Tibial artery (tissue), 4 donors: ENCODE measurements around the gene NKD1.

Experiments
- DNase-seq, 2 donors: peaks; one replicate each; pipeline ENCODE4 v3.0.0-alpha.2; 2019
- H3K27ac ChIP-seq, 2 donors: fragments of 200-600 bp; sonication (generic) in 1 of 2; 1 replicate in 1 of 2; 2 replicates in 1 of 2; pipeline ENCODE4 v1.5.1; 2018 to 2019; ENCODE audit warnings: mild to moderate bottlenecking in 1 of 2
- H3K27me3 ChIP-seq, 2 donors: fragments of 200-600 bp; sonication (generic) in 1 of 2; one replicate each; pipeline versions ENCODE4 v1.5.1 to v1.6.0; 2016 to 2019
- H3K36me3 ChIP-seq, 3 donors: fragments of 200-600 bp; sonication (generic) in 2 of 3; one replicate each; pipeline ENCODE4 v1.5.1; 2016 to 2019; ENCODE audit warnings: mild to moderate bottlenecking in 2 of 3
- H3K4me1 ChIP-seq, 4 donors: fragments of 200-600 bp; sonication (generic) in 2 of 4; 1 replicate in 3 of 4; 2 replicates in 1 of 4; pipeline ENCODE4 v1.5.1; 2016 to 2019
- H3K4me3 ChIP-seq, 2 donors: fragments of 200-600 bp; sonication (generic) in 1 of 2; 1 replicate in 1 of 2; 2 replicates in 1 of 2; pipeline ENCODE4 v1.5.1; 2018 to 2019; ENCODE audit warnings: mild to moderate bottlenecking in 2 of 2
- H3K9me3 ChIP-seq, 3 donors: fragments of 200-600 bp; sonication (generic) in 1 of 3; one replicate each; pipeline ENCODE4 v1.5.1; 2016 to 2019
- CTCF ChIP-seq, 2 experiments: fragments of 200-600 bp in 1 of 2; fragments of 450-650 bp in 1 of 2; IDR thresholded peaks; one replicate each; pipeline ENCODE4 v1.5.1; 2017 to 2019; ENCODE audit warnings: antibody characterized with exemption in 2 of 2, mild to moderate bottlenecking in 1 of 2, moderate library complexity in 1 of 2
- intact Hi-C: fragments of 100-400 bp; cut with DNase I; formaldehyde crosslinking; loops from one replicate; pipeline ENCODE4 v1.15.0; 2023; ENCODE audit warnings: low total_unique reads

Gene NKD1

DNA sequence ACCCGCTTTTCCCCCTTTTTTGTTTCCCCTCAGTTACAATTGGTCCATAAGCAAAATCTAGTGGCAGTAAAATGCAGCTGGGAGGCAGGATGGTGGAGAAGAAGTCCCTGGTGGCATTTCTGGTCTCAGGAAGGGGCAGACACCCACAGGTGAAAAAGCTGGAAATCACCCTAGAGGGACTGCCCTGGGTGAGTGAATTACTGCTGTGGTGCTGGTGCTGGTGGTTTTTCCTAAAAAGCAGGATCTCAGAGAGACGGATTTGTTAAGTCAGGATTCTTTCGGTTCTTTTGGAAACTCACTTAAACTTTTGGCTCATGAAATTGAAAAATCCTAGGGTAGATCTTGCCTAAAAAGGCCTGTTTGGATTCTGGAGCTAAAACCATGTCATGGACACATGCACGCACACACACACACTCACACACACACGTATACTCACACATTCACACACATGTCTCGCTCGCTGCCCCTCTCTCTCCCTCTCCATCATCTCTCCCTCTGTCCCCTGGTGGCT, 65.8 kb downstream of the NKD1 start:
- H3K9me3 ChIP-seq = no peaks in the 10 kb centered on the region
- H3K27me3 ChIP-seq = no peaks in the 10 kb centered on the region
- H3K4me1 ChIP-seq = peaks cover 0 to 71% (median 43%) of the 10 kb centered on the region in 4 donors
- DNase-seq = no peak
- peaks cover 0 to 19% (median 11%) of the 10 kb centered on the region in 3 donors for H3K36me3 ChIP-seq
- peak overlapping the region; percentile 75 to 82 for H3K27ac ChIP-seq
- intact Hi-C loops = no loop called here
- TF ChIP-seq CTCF (IDR thresholded peaks at IDR 0.05) = no peak
- H3K4me3 ChIP-seq = peak overlapping the region; percentile 21 to 22

DNA sequence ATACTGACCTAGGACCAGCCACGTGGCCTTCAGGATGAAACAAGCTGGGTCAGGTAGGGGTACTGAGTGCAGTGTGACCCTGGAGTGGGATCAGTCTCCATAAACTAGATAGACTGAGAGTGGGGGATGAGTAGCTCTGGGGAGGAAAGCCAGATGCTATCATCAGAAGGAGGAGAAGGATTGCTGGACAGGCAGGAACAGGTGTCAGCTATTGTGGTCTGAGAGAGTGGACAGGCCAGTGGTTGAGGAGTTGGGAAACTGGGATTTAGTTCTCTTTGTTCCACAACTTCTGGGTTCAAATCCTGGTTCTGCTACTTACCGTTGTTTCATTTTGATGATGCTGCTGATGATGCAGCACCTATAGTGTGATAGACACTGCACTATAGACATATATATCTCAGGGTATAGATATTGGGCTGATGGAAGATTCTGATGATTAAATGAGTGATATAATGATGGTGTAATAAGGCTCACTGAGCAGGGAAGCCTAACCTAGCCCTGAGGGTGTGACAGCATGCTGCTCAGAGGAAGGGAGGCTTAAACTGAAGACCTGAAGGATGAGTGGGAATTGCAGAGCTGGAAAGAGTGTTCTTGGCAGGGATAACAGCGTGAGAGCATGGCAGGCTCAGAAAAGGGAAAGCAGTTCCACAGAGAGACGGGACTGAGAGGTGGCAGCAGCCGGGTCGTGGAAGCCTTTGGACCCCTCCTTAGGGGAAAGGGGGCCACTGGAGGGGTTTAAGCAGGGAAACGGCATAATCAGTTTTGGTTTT, 66.9 kb downstream of the NKD1 start:
- H3K36me3 ChIP-seq = peaks cover under 1 to 8% (median 6%) of the 10 kb centered on the region in 3 donors
- H3K4me1 ChIP-seq = peaks cover 0 to 71% (median 43%) of the 10 kb centered on the region in 4 donors
- peak overlapping the region; percentile 75 to 82 for H3K27ac ChIP-seq
- no peak for TF ChIP-seq CTCF (IDR thresholded peaks at IDR 0.05)
- intact Hi-C loops = no loop called here
- no peak for DNase-seq
- H3K4me3 ChIP-seq = no peak overlapping the region
- H3K27me3 ChIP-seq = no peaks in the 10 kb centered on the region
- no peaks in the 10 kb centered on the region for H3K9me3 ChIP-seq

DNA sequence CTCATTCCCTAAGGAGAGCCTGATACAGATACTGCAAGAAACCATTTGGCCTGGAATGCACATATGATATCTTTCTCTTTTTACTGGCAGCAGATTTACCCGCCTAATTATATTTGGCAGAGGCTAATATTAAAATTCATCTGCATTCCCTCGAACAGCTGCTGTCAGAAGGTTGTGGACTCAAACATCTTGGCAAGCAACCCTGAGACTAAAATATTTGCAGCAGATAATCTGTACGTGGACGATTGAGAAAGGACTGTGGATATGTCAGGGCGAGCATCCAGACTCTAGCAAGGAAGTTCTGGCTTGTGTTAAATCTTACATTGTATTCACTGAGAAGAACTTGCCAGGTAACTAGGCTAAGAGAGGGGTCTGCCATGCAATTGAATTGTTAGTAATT, 67.7 kb downstream of the NKD1 start:
- DNase-seq = no peak
- Histone ChIP-seq H3K4me3 (no peak overlapping the region), H3K27me3 (no peaks in the 10 kb centered on the region), H3K36me3 (peaks cover 8 to 10% (median 8%) of the 10 kb centered on the region in 3 donors), H3K27ac (peak overlapping the region in 1 of 2 donors; percentile 82), H3K4me1 (peaks cover 0 to 67% (median 43%) of the 10 kb centered on the region in 4 donors), H3K9me3 (no peaks in the 10 kb centered on the region)
- TF ChIP-seq CTCF (IDR thresholded peaks at IDR 0.05) = no peak
- intact Hi-C loops = no loop called here

DNA sequence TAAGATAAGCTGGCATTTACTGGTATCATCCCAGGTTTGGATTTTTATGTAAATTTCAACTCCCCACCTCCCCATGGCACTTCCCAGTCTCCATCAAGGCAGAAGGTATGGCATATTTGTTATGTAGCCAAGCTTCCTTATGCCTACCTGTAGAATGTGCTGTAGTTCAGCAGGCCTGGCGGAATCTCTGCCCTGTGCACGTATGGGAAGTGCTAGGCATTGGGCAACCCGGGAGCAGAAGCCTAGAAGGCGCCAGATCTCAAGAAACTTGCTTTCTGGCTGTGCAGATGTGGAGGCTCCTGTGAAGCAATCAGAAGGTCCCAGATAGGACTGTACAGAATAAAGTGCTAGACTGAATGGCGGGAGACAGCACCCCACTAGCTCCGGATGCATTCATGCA, 68.2 kb downstream of the NKD1 start:
- H3K9me3 ChIP-seq = no peaks in the 10 kb centered on the region
- no peaks in the 10 kb centered on the region for H3K27me3 ChIP-seq
- intact Hi-C loops = no loop called here
- no peak for DNase-seq
- H3K36me3 ChIP-seq = peaks cover 8 to 15% (median 13%) of the 10 kb centered on the region in 3 donors
- no peak for TF ChIP-seq CTCF (IDR thresholded peaks at IDR 0.05)
- peak overlapping the region in 1 of 2 donors; percentile 31 for H3K27ac ChIP-seq
- peaks cover 0 to 62% (median 43%) of the 10 kb centered on the region in 4 donors for H3K4me1 ChIP-seq
- H3K4me3 ChIP-seq = no peak overlapping the region

GRCh38 chr16:50616883-50617645, 68.9 kb downstream of the NKD1 start:
- DNase-seq = no peak
- H3K27ac ChIP-seq = peak overlapping the region in 1 of 2 donors; percentile 31
- peaks cover 0 to 56% (median 43%) of the 10 kb centered on the region in 4 donors for H3K4me1 ChIP-seq
- H3K27me3 ChIP-seq = no peaks in the 10 kb centered on the region
- peaks cover 12 to 22% (median 19%) of the 10 kb centered on the region in 3 donors for H3K36me3 ChIP-seq
- no peak overlapping the region for H3K4me3 ChIP-seq
- intact Hi-C loops = no loop called here
- no peak for TF ChIP-seq CTCF (IDR thresholded peaks at IDR 0.05)
- H3K9me3 ChIP-seq = no peaks in the 10 kb centered on the region
